Neural cell (in vitro differentiated cells): ENCODE measurements around the gene FAM118A.

Source experiments
- EP300 ChIP-seq: fragments of 450-650 bp; conservative IDR thresholded peaks from 2 replicates; pipeline ENCODE4 v1.6.1; 2014; ENCODE audit warnings: antibody characterized with exemption, mild to moderate bottlenecking, moderate library complexity; ENCODE audit not compliant: poor library complexity, severe bottlenecking
- EZH2 ChIP-seq: fragments of 200-600, 300-800 bp; shearing (Covaris generic), sonication (generic); IDR thresholded peaks from 2 replicates; pipeline ENCODE4 v1.6.1; 2014; ENCODE audit warnings: antibody characterized with exemption, low read length, borderline replicate concordance, mild to moderate bottlenecking; ENCODE audit not compliant: insufficient read depth, poor library complexity, severe bottlenecking
- TF ChIP-seq, protein P1 (sequence below): fragments of 450-650 bp; IDR thresholded peaks from 2 replicates; pipeline ENCODE4 v1.5.1; 2014; ENCODE audit warnings: antibody characterized with exemption, mild to moderate bottlenecking, moderate library complexity; ENCODE audit not compliant: poor library complexity, severe bottlenecking

DNA sequence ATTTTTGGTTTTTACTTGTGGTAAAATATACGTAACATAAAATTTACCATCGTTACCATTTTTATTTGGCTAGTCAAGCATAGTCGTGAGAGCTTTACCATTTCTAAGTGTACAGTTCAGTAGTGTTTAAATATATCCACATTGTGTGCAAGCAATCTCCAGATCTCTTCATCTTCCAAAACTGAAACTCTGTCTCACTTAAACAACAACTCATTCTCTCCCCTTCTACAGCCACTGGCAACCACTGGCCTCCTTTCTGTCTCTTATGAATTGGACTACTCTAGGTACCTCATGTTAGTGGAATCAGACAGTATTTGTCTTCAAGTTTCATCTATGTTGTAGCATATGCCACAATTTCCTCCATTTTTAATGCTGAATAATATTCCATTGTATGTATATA lies 66.3 kb downstream of the FAM118A start:
- TF ChIP-seq, protein P1, sequence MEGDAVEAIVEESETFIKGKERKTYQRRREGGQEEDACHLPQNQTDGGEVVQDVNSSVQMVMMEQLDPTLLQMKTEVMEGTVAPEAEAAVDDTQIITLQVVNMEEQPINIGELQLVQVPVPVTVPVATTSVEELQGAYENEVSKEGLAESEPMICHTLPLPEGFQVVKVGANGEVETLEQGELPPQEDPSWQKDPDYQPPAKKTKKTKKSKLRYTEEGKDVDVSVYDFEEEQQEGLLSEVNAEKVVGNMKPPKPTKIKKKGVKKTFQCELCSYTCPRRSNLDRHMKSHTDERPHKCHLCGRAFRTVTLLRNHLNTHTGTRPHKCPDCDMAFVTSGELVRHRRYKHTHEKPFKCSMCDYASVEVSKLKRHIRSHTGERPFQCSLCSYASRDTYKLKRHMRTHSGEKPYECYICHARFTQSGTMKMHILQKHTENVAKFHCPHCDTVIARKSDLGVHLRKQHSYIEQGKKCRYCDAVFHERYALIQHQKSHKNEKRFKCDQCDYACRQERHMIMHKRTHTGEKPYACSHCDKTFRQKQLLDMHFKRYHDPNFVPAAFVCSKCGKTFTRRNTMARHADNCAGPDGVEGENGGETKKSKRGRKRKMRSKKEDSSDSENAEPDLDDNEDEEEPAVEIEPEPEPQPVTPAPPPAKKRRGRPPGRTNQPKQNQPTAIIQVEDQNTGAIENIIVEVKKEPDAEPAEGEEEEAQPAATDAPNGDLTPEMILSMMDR = no peak
- TF ChIP-seq EZH2 = no peak
- TF ChIP-seq EP300 = no peak
